Stimulated activated CD4-positive, alpha-beta T cell treated with anti-CD3 and anti-CD28 coated beads, Interleukin-4, amount 100 ng/mL, for 4 hours (primary cell): Measurements from ENCODE around the gene TNFAIP8L3.
"Not testable (repeated sequence)": the region's sequence is repeated elsewhere in the genome, so short reads cannot be mapped to it uniquely, and the experiment has no call there.

ENCODE experiments used
- DNase-seq, 2 experiments: peaks; one replicate each; pipeline ENCODE4 v3.0.0-alpha.2; 2020

Gene TNFAIP8L3

GRCh38 chr15:51051776-51052175, 42.9 kb downstream of the TNFAIP8L3 start:
- no peak for DNase-seq

DNA sequence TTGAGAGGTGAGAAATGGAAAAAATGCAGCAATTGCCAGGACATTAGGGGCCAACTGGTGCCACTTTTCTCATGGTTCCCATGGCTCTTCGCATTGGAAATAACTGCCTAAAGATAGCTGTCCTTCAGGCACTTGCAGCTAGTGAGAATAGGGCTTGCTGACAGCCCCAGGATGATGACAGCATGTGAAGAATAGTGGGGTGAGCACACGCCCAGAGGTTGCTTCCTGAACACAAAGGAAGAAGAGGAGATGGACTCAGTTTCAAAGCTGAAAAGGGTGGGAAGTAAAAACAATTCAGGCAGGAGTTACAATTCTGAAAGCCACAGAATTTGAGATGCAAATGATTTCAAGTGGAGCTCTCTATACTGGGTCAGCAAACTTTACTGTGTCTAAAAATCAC, 45.6 kb downstream of the TNFAIP8L3 start:
- DNase-seq: no peak

GRCh38 chr15:51048308-51048707, 46.4 kb downstream of the TNFAIP8L3 start:
- no peak for DNase-seq

DNA sequence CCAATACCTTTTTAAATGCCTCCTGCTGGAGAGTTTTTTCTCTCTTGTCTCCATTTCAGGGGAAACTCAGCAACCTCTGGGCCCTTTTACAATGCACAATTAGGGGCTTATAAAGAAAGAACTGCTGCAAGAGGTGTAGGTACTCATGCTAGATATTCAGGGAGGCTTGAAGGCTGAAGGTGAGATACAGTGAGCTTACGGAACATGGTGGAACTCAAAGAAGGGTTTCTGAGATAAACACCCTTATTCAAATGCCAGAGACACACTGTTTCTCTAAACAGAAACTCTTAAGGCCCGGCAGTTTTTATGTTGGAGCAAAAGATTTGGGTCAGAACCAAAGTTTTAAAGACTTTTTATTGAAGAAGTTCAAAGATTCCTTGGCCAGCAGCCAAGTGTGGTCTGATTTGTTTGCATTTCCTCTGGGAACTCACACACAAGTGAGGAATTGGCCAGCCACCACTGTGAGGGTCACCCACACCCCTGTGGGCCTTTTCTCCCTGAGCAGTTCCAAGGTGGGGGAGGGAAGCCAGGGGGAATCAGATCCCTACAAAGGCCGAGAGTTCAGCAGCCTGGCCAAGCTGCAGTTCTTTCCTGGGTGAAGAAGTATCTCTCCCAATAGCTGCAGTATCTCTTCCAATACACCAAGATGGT, 47.8 kb downstream of the TNFAIP8L3 start:
- no peak for DNase-seq

- no peak for DNase-seq
These were observed 48.7 kb downstream of the TNFAIP8L3 start for GRCh38 chr15:51046016-51046415.

GRCh38 chr15:51044037-51044727, 50.5 kb downstream of the TNFAIP8L3 start:
- no peak for DNase-seq

DNA sequence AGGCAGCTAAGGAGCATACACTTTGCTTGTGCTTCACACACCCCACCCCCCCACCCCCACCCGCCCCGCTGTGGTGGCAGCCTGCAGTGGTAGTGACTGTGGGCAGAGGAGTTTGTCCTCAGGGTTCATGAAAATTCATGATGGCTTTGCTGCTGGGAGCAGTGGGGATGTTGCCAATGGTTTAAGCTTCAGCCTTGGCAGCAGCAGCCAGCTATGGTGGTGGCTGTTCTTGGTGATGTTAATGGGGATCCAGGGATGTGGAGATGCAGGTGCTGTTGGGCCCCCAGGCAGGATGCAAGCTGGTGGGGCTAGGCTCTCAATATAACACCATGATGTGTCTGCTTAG, 55.8 kb downstream of the TNFAIP8L3 start:
- DNase-seq: no peak

DNA sequence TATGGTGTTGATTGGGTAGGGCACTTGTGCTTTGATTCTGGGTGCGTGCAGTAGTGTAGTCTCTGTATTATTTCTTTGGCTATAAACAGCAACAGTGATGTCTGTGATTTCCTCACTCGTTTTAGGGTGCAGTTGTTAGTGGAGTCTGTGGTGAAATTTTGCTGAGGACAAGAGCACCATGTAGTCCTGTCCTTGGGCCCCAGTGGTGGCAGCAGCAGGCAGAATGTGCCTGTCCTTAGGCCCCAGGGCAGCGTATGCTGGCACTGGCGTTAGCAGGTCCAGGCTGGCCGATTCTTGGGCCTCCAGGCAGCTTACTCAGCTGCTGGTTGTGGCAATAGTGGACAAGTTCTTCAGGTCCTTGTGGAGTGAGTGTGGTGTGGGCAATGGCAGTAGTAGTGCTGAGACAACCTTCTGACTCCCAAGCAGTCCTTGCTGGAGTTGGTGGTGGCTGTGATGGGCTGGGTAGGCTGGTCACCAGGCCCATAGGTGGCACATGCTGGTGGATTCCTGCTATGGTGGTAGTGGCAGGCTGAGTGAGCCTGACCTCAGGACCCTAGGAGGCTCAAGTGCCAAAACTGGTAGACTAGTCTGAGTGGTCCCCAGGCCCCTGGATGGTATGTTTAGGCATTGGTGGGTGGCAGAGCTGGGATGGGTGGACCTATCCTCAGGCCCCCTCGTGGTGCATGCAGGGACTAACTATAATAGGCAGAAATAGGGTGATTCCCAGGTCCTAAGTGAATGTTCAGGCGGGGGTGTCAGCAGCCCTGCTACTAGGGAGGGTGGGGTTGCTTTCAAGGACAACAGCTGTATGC, 56.3 kb downstream of the TNFAIP8L3 start:
- no peak for DNase-seq

GRCh38 chr15:51037474-51037873, 57.2 kb downstream of the TNFAIP8L3 start:
- DNase-seq: not testable (repeated sequence)

- no peak for DNase-seq
These were observed 63.9 kb downstream of the TNFAIP8L3 start for GRCh38 chr15:51030649-51031316.

- DNase-seq: no peak
These were observed 69.3 kb downstream of the TNFAIP8L3 start for GRCh38 chr15:51025454-51025846.

- no peak for DNase-seq
These were observed 69.8 kb downstream of the TNFAIP8L3 start for GRCh38 chr15:51024735-51025453.

GRCh38 chr15:51023499-51023898, 71.2 kb downstream of the TNFAIP8L3 start:
- no peak for DNase-seq

DNA sequence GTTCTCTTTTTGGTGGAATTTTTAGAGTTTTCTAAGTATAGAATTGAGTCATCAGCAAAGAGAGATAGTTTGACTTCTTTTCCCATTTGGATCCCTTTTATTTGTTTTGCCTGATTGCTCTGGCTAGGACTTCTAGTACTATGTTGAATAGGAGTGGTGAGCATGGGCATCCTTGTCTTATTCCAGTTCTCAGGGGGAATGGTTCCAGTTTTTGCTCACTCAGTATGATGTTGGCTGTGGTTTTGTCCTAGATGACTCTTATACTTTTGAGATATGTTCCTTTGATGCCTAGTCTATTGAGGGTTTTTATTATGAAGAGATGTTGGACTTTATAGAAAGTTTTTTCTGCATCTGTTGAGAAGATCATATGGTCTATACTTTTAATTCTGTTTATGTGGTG, 72.5 kb downstream of the TNFAIP8L3 start:
- DNase-seq: no peak

GRCh38 chr15:51016615-51017014, 78.1 kb downstream of the TNFAIP8L3 start:
- DNase-seq: no peak

GRCh38 chr15:51011212-51011611, 83.5 kb downstream of the TNFAIP8L3 start:
- DNase-seq: no peak

DNA sequence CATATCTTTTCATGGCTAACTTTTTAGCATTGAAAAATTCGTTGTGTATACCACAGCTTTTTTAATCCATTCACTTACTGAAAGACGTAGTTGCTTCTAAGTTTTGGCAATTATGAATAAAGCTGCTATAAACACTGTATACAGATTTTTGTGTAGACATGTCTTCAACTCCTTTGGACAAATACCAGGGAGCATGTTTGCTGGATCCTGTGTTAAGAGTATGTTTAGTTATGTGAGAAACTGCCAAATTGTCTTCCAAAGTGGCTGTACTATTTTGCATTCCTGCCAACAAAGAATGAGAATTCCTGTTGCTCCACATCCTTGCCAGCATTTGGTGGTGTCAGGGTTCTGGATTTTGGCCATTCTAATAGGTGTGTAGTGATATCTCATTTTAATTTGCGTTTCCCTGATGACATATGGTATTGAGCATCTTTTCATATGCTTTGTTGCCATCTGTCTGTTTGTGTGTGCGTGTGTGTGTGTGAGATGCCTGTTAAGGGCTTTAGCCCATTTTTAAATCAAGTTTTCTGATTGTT, 87.5 kb downstream of the TNFAIP8L3 start:
- no peak for DNase-seq
